WTC11 (cell line): ENCODE data around the gene OR51S1. TPM values are rescaled to one million over a fixed set of nuclear protein-coding genes. Genes with fewer than 3 reads are reported as not detected.

Experiments
- ATAC-seq: fragments of 200-7000 bp; cut with Tn5 transposase; 2 replicates; pipeline ENCODE4 v1.10.0; 2021; ENCODE audit warnings: mild to moderate bottlenecking, moderate library complexity
- CTCF ChIA-PET: fragments of 300-600 bp; sonication (Branson Sonifier 250); formaldehyde crosslinking; loops from one replicate; lab custom pipeline; 2021; ENCODE audit warnings: antibody characterized with exemption; lab: Charles Lee
- POLR2A ChIA-PET: fragments of 350-600 bp; sonication (Branson Sonifier 250); formaldehyde crosslinking; loops from one replicate; lab custom pipeline; 2021; ENCODE audit warnings: antibody characterized with exemption; lab: Charles Lee
- DNase-seq: peaks from one replicate; pipeline ENCODE4 v3.0.0; 2021; ENCODE audit warnings: low spot score
- H3K27ac Mint-ChIP-seq: 2 replicates; pipeline ENCODE4 v1.8.0; 2021; ENCODE audit warnings: mixed read lengths
- H3K27me3 Mint-ChIP-seq: 2 replicates; pipeline ENCODE4 v1.8.0; 2021; ENCODE audit warnings: low read depth, mild to moderate bottlenecking, moderate library complexity, mixed read lengths
- H3K36me3 Mint-ChIP-seq: 2 replicates; pipeline ENCODE4 v1.8.0; 2021; ENCODE audit warnings: mixed read lengths
- H3K4me1 Mint-ChIP-seq: 2 replicates; pipeline ENCODE4 v1.8.0; 2022; ENCODE audit warnings: mixed read lengths
- H3K4me3 Mint-ChIP-seq: 2 replicates; pipeline ENCODE4 v1.8.0; 2021; ENCODE audit warnings: mild to moderate bottlenecking, moderate library complexity, mixed read lengths
- H3K9me3 Mint-ChIP-seq: 2 replicates; pipeline ENCODE4 v1.8.0; 2021; ENCODE audit warnings: mixed read lengths
- ARID4B ChIP-seq: sonication (generic); formaldehyde crosslinking; IDR thresholded peaks from 2 replicates; pipeline ENCODE4 v1.8.0; 2023; ENCODE audit warnings: missing genetic modification reagents, mild to moderate bottlenecking, borderline replicate concordance
- FOXP1 ChIP-seq: sonication (generic); formaldehyde crosslinking; IDR thresholded peaks from 2 replicates; pipeline ENCODE4 v1.8.0; 2022; ENCODE audit warnings: missing genetic modification reagents, mild to moderate bottlenecking, moderate library complexity, borderline replicate concordance
- NFE2L1 ChIP-seq: sonication (generic); formaldehyde crosslinking; IDR thresholded peaks from 2 replicates; pipeline ENCODE4 v1.8.1; 2023; ENCODE audit warnings: missing genetic modification reagents
- SOX15 ChIP-seq: fragments of 250-450 bp; sonication (Bioruptor Pico); IDR thresholded peaks from 2 replicates; pipeline ENCODE4 v1.9.0; 2021; ENCODE audit warnings: mild to moderate bottlenecking
- ZNF121 ChIP-seq: sonication (generic); formaldehyde crosslinking; IDR thresholded peaks from 2 replicates; pipeline ENCODE4 v1.8.0; 2023; ENCODE audit warnings: missing genetic modification reagents
- ZNF219 ChIP-seq: sonication (generic); formaldehyde crosslinking; IDR thresholded peaks from 2 replicates; pipeline ENCODE4 v1.8.0; 2023; ENCODE audit warnings: missing genetic modification reagents, mild to moderate bottlenecking, borderline replicate concordance
- ZNF281 ChIP-seq: sonication (generic); formaldehyde crosslinking; IDR thresholded peaks from 2 replicates; pipeline ENCODE4 v1.8.0; 2023; ENCODE audit warnings: mild to moderate bottlenecking, missing genetic modification reagents
- total RNA-seq: library from RNA; stranded (reverse); gene quantifications from 3 replicates; pipeline ENCODE4 v1.2.3, GENCODE V29; 2021
- TF ChIP-seq, protein P1 (sequence below): sonication (generic); formaldehyde crosslinking; IDR thresholded peaks from 2 replicates; pipeline ENCODE4 v1.8.0; 2022; ENCODE audit warnings: mild to moderate bottlenecking, missing genetic modification reagents
- TF ChIP-seq, protein P2 (sequence below): sonication (generic); formaldehyde crosslinking; IDR thresholded peaks from 2 replicates; pipeline ENCODE4 v1.8.1; 2022; ENCODE audit warnings: low read depth, mild to moderate bottlenecking, moderate library complexity, missing genetic modification reagents, borderline replicate concordance
- TF ChIP-seq, protein P3 (sequence below): sonication (generic); formaldehyde crosslinking; conservative IDR thresholded peaks from 2 replicates; pipeline ENCODE4 v1.8.1; 2023; ENCODE audit warnings: mild to moderate bottlenecking, low read depth, missing genetic modification reagents, moderate library complexity
- TF ChIP-seq, protein P4 (sequence below): fragments of 250-450 bp; sonication (Bioruptor Pico); IDR thresholded peaks from 2 replicates; pipeline ENCODE4 v1.9.0; 2021; ENCODE audit warnings: mild to moderate bottlenecking, borderline replicate concordance

OR51S1 gene
- total RNA-seq, 1 experiment from 2014 or later, result not detected

DNA sequence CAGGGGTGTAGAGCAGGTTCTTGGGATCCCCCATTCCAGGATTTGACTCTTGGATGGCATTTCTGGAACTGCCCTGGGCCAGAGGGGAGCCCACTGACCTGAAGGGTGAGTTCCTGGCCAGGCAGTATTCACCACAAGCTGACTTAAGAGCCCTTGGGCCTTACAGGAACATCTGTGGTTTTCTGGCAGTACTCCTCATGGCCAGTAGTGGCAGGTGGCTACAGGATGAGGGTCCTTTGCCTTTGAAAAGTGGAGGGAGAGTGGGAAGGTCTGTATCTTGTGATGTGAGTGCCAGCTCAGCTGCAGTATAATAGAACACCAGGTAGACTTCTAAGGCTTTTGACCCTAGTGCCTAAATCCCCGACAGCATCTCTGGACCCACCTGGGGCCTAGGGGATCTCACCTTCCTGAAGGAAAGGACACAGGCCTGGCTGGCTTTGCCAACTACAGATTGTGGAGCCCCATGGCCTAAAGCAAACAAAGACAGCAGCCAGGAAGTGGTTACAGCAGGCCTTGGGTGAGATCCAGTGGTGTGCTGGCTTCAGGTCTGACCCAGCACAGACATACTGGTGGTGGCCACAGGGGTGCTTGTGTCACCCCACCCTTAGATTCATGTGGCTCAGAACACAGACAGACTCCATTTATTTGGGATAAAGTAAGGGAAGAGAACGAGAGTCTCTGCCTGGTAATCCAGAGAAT is 9.0 kb downstream of the OR51S1 start:
- H3K27me3 Mint-ChIP-seq, result no peaks in the 10 kb centered on the region; the same call in 1 of the 2 replicates

More for the DNA sequence above, 9.0 kb downstream of the OR51S1 start:
- no peak overlapping the region for H3K27ac Mint-ChIP-seq
- no peaks in the 10 kb centered on the region for H3K4me1 Mint-ChIP-seq
- ChIA-PET POLR2A (no interaction called here), CTCF (interaction anchor here (1.0 kb wide), 1 partner anchor 14 kb away, joined by 4 read pairs; no protein-coding TSS in a partner anchor)
- no peak overlapping the region for H3K4me3 Mint-ChIP-seq
- no peak for TF ChIP-seq FOXP1 (CRISPR knock-in tag)
- TF ChIP-seq NFE2L1 (CRISPR knock-in tag), result no peak
- no peak for TF ChIP-seq ZNF219 (CRISPR knock-in tag)
- no peak for TF ChIP-seq ZNF121
- TF ChIP-seq ARID4B (CRISPR knock-in tag), result no peak
- TF ChIP-seq SOX15 (CRISPR knock-in tag), result no peak
- TF ChIP-seq, protein P1, sequence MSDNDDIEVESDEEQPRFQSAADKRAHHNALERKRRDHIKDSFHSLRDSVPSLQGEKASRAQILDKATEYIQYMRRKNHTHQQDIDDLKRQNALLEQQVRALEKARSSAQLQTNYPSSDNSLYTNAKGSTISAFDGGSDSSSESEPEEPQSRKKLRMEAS (CRISPR knock-in tag), result no peak
- TF ChIP-seq, protein P2, sequence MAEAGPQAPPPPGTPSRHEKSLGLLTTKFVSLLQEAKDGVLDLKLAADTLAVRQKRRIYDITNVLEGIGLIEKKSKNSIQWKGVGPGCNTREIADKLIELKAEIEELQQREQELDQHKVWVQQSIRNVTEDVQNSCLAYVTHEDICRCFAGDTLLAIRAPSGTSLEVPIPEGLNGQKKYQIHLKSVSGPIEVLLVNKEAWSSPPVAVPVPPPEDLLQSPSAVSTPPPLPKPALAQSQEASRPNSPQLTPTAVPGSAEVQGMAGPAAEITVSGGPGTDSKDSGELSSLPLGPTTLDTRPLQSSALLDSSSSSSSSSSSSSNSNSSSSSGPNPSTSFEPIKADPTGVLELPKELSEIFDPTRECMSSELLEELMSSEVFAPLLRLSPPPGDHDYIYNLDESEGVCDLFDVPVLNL (CRISPR knock-in tag), result no peak
- TF ChIP-seq, protein P3, sequence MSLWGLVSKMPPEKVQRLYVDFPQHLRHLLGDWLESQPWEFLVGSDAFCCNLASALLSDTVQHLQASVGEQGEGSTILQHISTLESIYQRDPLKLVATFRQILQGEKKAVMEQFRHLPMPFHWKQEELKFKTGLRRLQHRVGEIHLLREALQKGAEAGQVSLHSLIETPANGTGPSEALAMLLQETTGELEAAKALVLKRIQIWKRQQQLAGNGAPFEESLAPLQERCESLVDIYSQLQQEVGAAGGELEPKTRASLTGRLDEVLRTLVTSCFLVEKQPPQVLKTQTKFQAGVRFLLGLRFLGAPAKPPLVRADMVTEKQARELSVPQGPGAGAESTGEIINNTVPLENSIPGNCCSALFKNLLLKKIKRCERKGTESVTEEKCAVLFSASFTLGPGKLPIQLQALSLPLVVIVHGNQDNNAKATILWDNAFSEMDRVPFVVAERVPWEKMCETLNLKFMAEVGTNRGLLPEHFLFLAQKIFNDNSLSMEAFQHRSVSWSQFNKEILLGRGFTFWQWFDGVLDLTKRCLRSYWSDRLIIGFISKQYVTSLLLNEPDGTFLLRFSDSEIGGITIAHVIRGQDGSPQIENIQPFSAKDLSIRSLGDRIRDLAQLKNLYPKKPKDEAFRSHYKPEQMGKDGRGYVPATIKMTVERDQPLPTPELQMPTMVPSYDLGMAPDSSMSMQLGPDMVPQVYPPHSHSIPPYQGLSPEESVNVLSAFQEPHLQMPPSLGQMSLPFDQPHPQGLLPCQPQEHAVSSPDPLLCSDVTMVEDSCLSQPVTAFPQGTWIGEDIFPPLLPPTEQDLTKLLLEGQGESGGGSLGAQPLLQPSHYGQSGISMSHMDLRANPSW (CRISPR knock-in tag), result no peak
- TF ChIP-seq, protein P4, sequence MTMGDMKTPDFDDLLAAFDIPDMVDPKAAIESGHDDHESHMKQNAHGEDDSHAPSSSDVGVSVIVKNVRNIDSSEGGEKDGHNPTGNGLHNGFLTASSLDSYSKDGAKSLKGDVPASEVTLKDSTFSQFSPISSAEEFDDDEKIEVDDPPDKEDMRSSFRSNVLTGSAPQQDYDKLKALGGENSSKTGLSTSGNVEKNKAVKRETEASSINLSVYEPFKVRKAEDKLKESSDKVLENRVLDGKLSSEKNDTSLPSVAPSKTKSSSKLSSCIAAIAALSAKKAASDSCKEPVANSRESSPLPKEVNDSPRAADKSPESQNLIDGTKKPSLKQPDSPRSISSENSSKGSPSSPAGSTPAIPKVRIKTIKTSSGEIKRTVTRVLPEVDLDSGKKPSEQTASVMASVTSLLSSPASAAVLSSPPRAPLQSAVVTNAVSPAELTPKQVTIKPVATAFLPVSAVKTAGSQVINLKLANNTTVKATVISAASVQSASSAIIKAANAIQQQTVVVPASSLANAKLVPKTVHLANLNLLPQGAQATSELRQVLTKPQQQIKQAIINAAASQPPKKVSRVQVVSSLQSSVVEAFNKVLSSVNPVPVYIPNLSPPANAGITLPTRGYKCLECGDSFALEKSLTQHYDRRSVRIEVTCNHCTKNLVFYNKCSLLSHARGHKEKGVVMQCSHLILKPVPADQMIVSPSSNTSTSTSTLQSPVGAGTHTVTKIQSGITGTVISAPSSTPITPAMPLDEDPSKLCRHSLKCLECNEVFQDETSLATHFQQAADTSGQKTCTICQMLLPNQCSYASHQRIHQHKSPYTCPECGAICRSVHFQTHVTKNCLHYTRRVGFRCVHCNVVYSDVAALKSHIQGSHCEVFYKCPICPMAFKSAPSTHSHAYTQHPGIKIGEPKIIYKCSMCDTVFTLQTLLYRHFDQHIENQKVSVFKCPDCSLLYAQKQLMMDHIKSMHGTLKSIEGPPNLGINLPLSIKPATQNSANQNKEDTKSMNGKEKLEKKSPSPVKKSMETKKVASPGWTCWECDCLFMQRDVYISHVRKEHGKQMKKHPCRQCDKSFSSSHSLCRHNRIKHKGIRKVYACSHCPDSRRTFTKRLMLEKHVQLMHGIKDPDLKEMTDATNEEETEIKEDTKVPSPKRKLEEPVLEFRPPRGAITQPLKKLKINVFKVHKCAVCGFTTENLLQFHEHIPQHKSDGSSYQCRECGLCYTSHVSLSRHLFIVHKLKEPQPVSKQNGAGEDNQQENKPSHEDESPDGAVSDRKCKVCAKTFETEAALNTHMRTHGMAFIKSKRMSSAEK, result no peak
- TF ChIP-seq ZNF281 (CRISPR knock-in tag), result no peak
- peak; percentile 78 for ATAC-seq
- H3K36me3 Mint-ChIP-seq, result no peaks in the 10 kb centered on the region
- DNase-seq, result no peak
- H3K9me3 Mint-ChIP-seq, result peaks cover 18% of the 10 kb centered on the region
